ENCODE measurements around the gene CYB5B.

DNA sequence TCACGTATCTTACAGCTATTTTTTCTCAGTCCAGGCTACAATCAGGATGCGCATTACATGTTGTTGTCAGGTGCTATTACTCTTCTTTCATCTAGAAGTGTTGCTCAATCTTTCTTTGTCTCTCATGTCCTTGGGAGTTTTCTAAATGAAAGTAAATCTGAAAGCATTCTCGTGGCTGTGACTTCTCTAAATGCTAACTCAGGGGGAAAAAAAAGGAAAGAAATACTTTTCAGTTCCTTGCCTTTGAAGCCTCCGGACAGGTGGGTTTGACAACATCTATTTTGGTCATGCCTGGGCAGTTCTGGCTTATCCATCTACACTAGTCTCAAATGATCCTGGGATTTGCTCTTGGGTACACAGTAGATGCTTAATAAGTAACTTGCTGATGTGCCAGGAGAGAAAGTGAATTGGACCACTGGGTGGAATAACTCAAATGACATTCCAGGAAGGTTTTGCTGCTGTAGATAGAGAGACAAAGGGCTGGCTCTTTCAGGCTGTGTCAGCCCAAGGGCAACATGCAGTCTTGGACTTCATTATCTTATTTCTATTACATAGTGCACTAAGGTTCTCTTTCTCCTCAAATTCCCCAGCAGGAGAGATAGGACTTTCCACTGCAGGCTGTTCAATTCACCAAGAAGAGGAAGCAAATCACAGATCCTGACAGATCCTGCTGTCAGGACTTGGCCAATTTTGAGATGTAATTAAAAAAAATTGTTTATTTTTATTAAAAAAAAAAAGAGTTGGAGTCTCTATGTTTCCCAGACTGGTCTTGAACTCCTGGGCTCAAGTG lies 77.7 kb downstream of the CYB5B start:
- no peak for TF ChIP-seq SMC3 (IDR thresholded peaks at IDR 0.05; ENCODE audit: low read depth, low read length)
- TF ChIP-seq, protein P1, sequence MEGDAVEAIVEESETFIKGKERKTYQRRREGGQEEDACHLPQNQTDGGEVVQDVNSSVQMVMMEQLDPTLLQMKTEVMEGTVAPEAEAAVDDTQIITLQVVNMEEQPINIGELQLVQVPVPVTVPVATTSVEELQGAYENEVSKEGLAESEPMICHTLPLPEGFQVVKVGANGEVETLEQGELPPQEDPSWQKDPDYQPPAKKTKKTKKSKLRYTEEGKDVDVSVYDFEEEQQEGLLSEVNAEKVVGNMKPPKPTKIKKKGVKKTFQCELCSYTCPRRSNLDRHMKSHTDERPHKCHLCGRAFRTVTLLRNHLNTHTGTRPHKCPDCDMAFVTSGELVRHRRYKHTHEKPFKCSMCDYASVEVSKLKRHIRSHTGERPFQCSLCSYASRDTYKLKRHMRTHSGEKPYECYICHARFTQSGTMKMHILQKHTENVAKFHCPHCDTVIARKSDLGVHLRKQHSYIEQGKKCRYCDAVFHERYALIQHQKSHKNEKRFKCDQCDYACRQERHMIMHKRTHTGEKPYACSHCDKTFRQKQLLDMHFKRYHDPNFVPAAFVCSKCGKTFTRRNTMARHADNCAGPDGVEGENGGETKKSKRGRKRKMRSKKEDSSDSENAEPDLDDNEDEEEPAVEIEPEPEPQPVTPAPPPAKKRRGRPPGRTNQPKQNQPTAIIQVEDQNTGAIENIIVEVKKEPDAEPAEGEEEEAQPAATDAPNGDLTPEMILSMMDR (IDR thresholded peaks at IDR 0.05), result no peak
- no peak for TF ChIP-seq EZH2phosphoT487 (IDR thresholded peaks at IDR 0.05; ENCODE audit: borderline replicate concordance, low read depth)
- TF ChIP-seq GATA2 (CRISPR knock-in tag; IDR thresholded peaks at IDR 0.05), result no peak
- TF ChIP-seq EP300 (IDR thresholded peaks at IDR 0.05; ENCODE audit: borderline replicate concordance in 1 of 2, low read depth in 1 of 2, low read length in 1 of 2), result no peak
- TF ChIP-seq, protein P2, sequence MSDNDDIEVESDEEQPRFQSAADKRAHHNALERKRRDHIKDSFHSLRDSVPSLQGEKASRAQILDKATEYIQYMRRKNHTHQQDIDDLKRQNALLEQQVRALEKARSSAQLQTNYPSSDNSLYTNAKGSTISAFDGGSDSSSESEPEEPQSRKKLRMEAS (IDR thresholded peaks at IDR 0.05; ENCODE audit: low read depth), result no peak

All from SK-N-SH (cell line).